Non-pigmented ciliary epithelial cell (primary cell): Measurements from ENCODE around the gene HNRNPA3.
A peak's percentile ranks its signal among the peaks of the same experiment; 100 is the strongest.
"Not testable (repeated sequence)": the region's sequence is repeated elsewhere in the genome, so short reads cannot be mapped to it uniquely, and the experiment has no call there.

Source experiments
- DNase-seq: peaks from one replicate; pipeline ENCODE4 v3.0.0-alpha.2; 2010; ENCODE audit warnings: low read depth

HNRNPA3 gene

GRCh38 chr2:177234267-177234666 lies 21.7 kb downstream of the HNRNPA3 start:
- no peak for DNase-seq

DNA sequence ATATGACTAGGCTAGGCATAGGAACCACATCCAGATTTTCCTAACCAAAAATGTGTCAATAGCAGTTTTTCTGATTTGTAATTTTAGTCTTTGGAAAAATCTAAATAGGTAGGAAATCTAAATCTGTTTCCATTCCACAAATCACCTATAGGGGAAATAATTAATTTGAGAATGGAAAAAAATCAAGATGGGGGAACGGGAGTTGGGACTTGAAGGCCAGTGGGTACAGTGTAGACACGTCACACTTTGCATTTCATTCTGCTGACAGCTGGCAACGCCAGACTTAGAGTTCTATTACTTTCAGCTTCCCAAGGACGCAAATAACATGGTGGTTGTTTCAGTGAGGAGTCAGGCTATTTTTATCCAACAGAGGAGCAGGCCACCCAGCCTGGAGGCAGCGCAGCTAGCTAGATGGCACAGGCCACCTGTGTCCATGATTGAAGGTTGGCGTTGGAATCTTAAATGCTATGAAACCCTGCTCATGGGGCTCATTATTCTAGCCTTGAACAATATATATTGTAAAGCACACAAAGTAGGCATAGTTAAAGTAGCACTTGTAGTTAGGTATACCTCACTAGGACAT lies 23.4 kb downstream of the HNRNPA3 start:
- no peak for DNase-seq

- DNase-seq, result no peak
Measured at GRCh38 chr2:177237932-177238331, 25.3 kb downstream of the HNRNPA3 start.

DNA sequence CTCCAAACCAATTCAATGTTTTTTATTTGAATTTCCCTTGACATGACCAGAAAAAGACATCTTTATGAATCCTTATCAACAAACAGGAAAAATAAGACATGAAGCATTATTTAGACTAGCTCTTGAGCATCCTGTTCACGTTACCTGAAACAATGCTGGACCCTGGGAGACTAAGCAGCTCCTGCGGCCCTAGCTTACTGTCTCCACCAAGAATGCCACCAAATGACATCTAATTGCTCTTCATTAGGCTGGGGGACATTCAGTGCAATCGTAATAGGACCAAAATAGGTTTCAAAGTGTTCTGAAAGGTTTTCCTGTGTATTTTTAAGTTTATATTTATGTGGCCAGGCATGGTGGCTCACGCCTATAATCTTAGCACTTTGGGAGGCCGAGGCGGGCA lies 26.5 kb downstream of the HNRNPA3 start:
- no peak for DNase-seq

DNA sequence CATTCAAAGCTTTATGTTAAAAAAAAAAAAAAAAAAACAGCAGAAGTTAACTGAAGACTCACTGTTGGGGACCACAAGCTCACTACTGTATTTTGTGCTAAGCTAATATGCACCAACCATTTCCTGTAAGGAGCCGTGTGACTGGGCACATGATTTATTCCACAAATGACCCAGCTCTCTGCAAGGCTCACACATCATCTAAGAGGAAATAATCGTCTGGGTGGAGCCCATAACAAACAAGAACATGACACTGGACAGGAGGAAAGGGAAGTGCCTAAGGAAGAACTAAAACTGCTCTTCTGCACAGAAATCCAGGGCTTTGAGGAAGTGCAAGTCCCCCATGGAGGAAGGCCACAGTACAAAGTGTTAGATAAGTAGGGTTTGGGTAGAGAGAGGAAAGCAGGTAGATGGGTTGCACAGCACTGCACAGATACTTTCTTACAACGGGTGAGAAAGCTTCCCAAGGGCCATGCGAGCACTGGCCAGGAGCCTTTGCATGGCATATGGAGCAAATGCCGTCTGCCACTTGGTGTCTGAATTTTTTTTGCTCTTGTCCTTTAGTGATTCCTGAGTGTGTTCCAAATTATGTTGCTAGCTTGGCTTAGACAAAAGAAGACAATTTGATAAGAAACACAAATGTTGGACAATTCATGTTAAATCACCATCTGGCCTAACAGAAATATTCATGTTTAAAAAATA lies 27.5 kb downstream of the HNRNPA3 start:
- DNase-seq, result no peak

DNA sequence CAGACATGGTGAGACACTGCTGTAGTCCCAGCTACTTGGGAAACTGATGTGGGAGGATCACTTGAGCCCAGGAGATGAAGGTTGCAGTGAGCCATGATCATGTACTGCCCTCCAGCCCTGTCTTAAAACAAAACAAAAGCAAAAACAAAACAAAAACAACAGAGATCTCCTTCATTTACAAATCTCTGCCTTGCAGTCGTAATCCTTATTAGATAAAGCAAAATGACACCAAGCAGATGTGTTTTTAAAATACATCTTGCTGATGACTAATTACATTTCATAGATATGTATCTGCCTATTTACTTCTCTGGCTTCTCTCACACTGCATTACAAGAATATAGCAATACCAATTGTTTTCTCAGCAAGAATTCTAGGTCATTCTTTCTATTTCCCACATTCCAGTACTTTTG lies 29.1 kb downstream of the HNRNPA3 start:
- no peak for DNase-seq

DNA sequence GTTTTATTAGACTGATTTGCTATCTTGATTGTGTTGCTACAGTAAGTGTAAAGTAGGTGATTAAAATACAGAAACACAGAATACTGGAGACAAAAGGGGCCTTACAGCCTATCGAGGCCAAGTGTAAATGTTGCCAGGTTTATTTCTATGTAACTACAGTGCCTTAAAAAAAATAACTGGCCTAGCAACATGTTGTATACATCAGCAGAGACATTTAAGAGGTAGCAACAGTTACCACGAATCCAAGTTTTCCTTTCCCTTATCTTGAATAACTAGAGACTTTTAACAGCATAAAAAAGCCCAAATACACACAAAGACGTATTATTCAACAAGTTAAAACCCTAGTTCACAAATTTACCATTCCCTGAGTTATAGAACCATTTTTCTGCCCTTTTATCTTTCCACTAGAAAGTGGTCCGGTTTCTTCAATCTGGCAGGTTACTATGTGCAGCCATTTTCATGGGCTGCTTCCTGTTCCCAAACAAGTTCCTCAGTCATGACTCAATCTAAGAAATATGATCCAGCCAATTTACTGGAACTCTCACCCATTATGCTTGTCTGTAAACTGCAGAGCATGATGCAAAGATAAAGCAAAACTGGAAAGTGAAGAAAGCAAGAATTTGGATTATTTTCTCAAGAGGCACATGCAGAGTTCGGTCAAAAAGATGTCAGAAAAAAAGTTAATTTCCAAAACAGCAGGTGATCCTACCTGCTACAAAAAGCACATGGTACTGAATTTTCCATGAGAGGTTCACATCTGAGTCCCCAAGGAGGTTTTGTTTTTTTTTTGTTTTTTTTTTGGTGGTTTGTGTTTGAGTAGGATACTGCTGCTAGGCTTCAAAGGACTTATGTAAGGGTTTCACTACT lies 29.8 kb downstream of the HNRNPA3 start:
- peak; percentile 85 for DNase-seq

DNA sequence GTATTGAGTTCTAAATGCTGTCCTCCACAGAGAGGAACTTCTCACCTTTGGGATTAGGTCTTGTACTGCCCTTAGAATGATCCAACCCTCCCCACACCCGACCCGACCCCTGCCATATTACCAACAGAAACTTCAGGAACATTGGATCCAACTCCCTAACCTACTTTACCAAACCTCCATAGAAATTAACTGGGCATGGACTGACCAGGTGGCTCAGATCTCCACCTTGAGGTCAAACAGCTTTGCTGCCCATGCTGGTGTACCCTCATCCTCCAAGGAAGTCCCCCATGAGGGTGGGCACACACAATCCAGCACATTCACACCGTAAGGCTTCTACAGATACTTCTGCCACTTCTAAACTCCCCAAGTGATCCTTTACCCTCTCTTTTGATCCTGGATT lies 30.5 kb downstream of the HNRNPA3 start:
- DNase-seq, result no peak

DNA sequence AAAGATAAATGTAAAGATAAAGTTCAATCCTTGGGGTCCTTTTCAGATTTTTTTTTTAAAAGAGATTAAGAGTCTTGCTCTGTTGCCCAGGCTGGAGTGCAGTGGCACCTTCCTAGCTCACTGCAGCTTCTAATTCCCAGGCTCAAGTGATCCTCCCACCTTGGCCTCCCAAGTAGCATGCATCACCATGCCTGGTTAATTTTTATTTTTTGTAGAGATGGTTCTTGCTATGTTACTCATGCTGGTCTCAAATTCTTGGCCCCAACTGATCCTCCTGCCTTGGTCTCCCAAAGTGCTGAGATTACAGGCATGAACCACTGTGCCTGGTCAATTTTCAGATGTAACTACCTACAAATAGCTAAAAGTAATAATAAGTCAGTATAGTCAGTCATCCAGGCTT lies 30.9 kb downstream of the HNRNPA3 start:
- no peak for DNase-seq

DNA sequence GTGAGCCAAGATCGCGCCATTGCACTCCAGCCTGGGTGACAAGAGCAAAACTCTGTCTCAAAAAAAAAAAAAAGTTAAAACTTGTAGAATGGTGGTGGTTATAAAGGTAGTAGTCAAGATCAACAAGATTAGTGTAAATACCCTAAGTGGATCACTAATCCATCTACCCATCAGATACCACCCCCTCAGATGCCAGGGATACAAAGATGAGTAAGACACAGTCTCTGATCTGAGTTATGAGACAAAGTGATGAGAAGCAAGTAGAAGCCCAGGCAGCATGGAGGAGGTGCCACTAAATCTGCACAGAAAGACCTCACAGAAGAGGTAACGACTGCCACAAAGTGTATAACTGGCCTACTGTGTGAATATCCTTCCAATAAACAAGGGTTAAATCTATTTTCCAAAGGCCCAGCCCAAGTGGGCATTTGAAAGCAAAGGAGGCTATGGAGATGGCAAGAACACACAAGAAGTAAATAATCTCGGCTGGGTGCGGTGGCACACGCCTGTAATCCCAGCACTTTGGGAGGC lies 31.7 kb downstream of the HNRNPA3 start:
- DNase-seq, result no peak

GRCh38 chr2:177245010-177245422 lies 32.4 kb downstream of the HNRNPA3 start:
- no peak for DNase-seq

DNA sequence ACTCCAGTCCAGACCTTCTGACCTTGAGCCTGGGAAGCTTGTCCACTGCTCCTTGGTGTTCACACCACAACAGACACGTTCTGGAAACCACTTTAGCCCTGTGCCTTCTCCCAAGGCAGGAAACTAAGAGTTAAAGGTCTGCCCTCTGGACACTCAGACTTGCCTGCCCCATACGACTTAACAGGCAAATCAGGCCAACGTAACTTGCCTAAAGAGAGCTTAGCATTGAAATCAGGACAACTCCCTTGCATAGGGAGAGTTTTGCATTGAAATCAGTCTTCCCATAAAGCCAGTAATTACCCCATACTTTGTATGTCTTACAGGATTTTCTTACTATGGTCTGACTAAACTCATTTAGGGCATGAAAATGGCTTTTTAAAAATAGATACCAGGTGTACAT lies 33.4 kb downstream of the HNRNPA3 start:
- DNase-seq, result no peak

DNA sequence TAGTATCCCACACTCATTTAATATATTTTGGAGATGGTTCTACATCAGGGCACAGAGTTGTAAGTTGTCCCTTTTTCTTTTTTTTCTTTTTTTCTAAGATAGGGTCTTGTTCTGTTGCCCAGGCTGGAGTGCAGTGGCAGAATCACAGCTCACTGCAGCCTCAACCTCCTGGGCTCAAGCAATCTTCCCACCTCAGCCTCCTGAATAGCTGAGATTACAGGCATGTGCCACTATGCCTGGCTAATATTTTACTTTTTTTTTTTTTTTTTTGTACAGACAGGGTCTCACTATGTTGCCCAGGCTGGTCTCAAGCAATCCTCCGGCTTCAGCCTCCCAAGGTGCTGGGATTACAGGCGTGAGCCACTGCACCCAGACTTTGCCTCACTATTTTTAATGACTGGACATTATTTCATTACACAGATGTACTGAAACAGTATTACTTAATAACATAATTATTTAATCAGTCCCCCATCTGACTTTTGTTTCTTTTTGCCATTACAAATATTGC lies 34.0 kb downstream of the HNRNPA3 start:
- DNase-seq, result not testable (repeated sequence)

- DNase-seq, result no peak
Measured at GRCh38 chr2:177247693-177248262, 35.2 kb downstream of the HNRNPA3 start.

DNA sequence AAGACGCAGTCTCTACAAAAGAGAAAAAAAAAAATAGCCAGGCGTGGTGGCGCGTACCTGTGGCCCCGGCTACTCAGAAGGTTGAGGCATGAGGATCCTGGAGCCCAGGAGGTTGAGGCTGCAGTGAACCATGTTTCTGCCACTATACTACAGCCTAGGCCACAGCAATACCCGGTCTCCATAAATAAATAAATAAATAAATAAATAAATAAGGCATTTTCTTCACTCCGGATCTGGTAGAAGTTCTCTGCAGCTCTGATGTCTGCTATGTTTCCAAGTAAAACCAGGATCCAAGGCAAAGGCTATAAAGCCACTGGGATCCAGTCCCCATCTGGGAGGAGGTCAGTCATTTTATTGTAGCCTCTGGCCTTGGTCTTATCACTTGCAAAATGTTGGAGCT lies 36.4 kb downstream of the HNRNPA3 start:
- no peak for DNase-seq

GRCh38 chr2:177250461-177250860 lies 37.9 kb downstream of the HNRNPA3 start:
- no peak for DNase-seq

GRCh38 chr2:177251165-177251542 lies 38.6 kb downstream of the HNRNPA3 start:
- DNase-seq, result no peak

- DNase-seq, result no peak
Measured at GRCh38 chr2:177252808-177253531, 40.4 kb downstream of the HNRNPA3 start.

GRCh38 chr2:177253704-177254103 lies 41.1 kb downstream of the HNRNPA3 start:
- DNase-seq, result no peak

GRCh38 chr2:177254433-177255226 lies 42.0 kb downstream of the HNRNPA3 start:
- no peak for DNase-seq

GRCh38 chr2:177255227-177255601 lies 42.6 kb downstream of the HNRNPA3 start:
- no peak for DNase-seq
